B cell (primary cell): ENCODE measurements around the gene CTTN. TPM values are rescaled to one million over a fixed set of nuclear protein-coding genes. Genes with fewer than 3 reads are reported as not detected.

Experiments
- ATAC-seq: fragments of 200-7000 bp; cut with Tn5 transposase; one replicate; pipeline ENCODE4 v1.10.0; 2021; ENCODE audit warnings: low read depth, mild to moderate bottlenecking, moderate number of reproducible peaks, moderate library complexity
- CTCF ChIA-PET: fragments of 350-600 bp; sonication (Branson Sonifier 250); formaldehyde crosslinking; loops from one replicate; lab custom pipeline; 2021; ENCODE audit warnings: antibody characterized with exemption, inconsistent platforms; lab: Charles Lee
- POLR2A ChIA-PET: fragments of 350-600 bp; sonication (Branson Sonifier 250); formaldehyde crosslinking; loops from one replicate; lab custom pipeline; 2021; ENCODE audit warnings: antibody characterized with exemption; lab: Charles Lee
- DNase-seq: peaks from one replicate; pipeline ENCODE4 v3.0.0; 2013
- H2AFZ ChIP-seq: 2 replicates; pipeline ENCODE4 v1.6.1; 2012; ENCODE audit warnings: mild to moderate bottlenecking, low read depth, low read length; ENCODE audit not compliant: insufficient read depth, poor library complexity, severe bottlenecking
- H3K27ac ChIP-seq, 2 donors: 1 replicate in 1 of 2; 2 replicates in 1 of 2; pipeline ENCODE4 v1.5.1; 2012 to 2013; ENCODE audit warnings: low read length in 2 of 2, mild to moderate bottlenecking in 2 of 2, moderate library complexity in 1 of 2
- H3K27me3 ChIP-seq, 4 experiments: fragments of 200-600 bp in 1 of 4; sonication (generic) in 1 of 4; replicated peaks in 1 of 4; 1 replicate in 2 of 4; 2 replicates in 2 of 4; pipeline versions ENCODE4 v1.6.1 to v1.7.0; 2013 to 2016; ENCODE audit warnings: low read length in 3 of 4, mild to moderate bottlenecking in 2 of 4, mixed read lengths in 1 of 4, moderate library complexity in 1 of 4; ENCODE audit not compliant: insufficient read depth in 4 of 4, control insufficient read depth in 3 of 4; ENCODE audit errors: control extremely low read depth in 1 of 4
- H3K36me3 ChIP-seq, 2 experiments: replicated peaks in 1 of 2; 1 replicate in 1 of 2; 2 replicates in 1 of 2; pipeline versions ENCODE4 v1.6.1 to v1.7.1; 2013; ENCODE audit warnings: low read length in 1 of 2; ENCODE audit not compliant: insufficient read depth in 2 of 2, control insufficient read depth in 1 of 2; ENCODE audit errors: control extremely low read depth in 1 of 2, extremely low read depth in 1 of 2
- H3K4me1 ChIP-seq, 2 donors: fragments of 200-600 bp in 1 of 2; sonication (generic) in 1 of 2; 1 replicate in 1 of 2; 2 replicates in 1 of 2; pipeline versions ENCODE4 v1.5.1 to v1.6.1; 2013 to 2017; ENCODE audit warnings: low read length in 2 of 2; ENCODE audit not compliant: control insufficient read depth in 2 of 2, insufficient read depth in 2 of 2
- H3K4me2 ChIP-seq: replicated peaks from 2 replicates; pipeline ENCODE3; 2012; ENCODE audit warnings: mild to moderate bottlenecking, low read depth, low read length; ENCODE audit not compliant: poor library complexity, severe bottlenecking
- H3K4me3 ChIP-seq, 5 experiments: fragments of 200-600 bp in 1 of 5; sonication (generic) in 1 of 5; 1 replicate in 3 of 5; 2 replicates in 2 of 5; pipeline versions ENCODE4 v1.5.1 to v1.7.0; 2011 to 2016; ENCODE audit warnings: low read length in 4 of 5, mild to moderate bottlenecking in 4 of 5, low read depth in 2 of 5, control low read depth in 1 of 5, moderate library complexity in 1 of 5; ENCODE audit not compliant: insufficient read depth in 1 of 5; ENCODE audit errors: control extremely low read depth in 1 of 5, extremely low read depth in 1 of 5
- H3K79me2 ChIP-seq: fragments of 200-600 bp; sonication (generic); one replicate; pipeline ENCODE4 v1.6.0; 2016; ENCODE audit warnings: low read length; ENCODE audit not compliant: control insufficient read depth, insufficient read depth
- H3K9ac ChIP-seq: fragments of 200-600 bp; sonication (generic); 2 replicates; pipeline ENCODE4 v1.6.1; 2017; ENCODE audit warnings: mild to moderate bottlenecking, low read length, moderate library complexity
- H3K9me3 ChIP-seq, 3 donors: one replicate each; pipeline versions ENCODE4 v1.6.1 to v1.7.1; 2013; ENCODE audit warnings: low read length in 2 of 3; ENCODE audit not compliant: control insufficient read depth in 2 of 3, insufficient read depth in 1 of 3; ENCODE audit errors: control extremely low read depth in 1 of 3
- H4K20me1 ChIP-seq: 2 replicates; pipeline ENCODE4 v1.6.0; 2012; ENCODE audit warnings: mild to moderate bottlenecking, low read length; ENCODE audit not compliant: insufficient read depth, control insufficient read depth, poor library complexity, severe bottlenecking
- H3K27ac Mint-ChIP-seq: one replicate; pipeline ENCODE4 v1.8.0; 2021; ENCODE audit warnings: mixed read lengths
- H3K27me3 Mint-ChIP-seq: one replicate; pipeline ENCODE4 v1.8.0; 2021; ENCODE audit warnings: mixed read lengths
- H3K4me1 Mint-ChIP-seq: one replicate; pipeline ENCODE4 v1.8.0; 2021; ENCODE audit warnings: mixed read lengths
- H3K4me3 Mint-ChIP-seq: one replicate; pipeline ENCODE4 v1.8.0; 2021; ENCODE audit warnings: mixed read lengths
- H3K9me3 Mint-ChIP-seq: one replicate; pipeline ENCODE4 v1.8.0; 2022; ENCODE audit warnings: mixed read lengths; ENCODE audit not compliant: insufficient read depth
- EZH2 ChIP-seq: IDR thresholded peaks from 2 replicates; pipeline ENCODE4 v1.6.1; 2012; ENCODE audit warnings: borderline replicate concordance, low read depth, mild to moderate bottlenecking, moderate library complexity, low read length; ENCODE audit not compliant: insufficient read depth, poor library complexity, severe bottlenecking
- WGBS: methylation state at CpG from one replicate; pipeline ENCODE4 v1.1.5; 2013; ENCODE audit warnings: missing lambda C conversion rate; ENCODE audit not compliant: insufficient coverage; 5-methylcytosine and 5-hydroxymethylcytosine counted together
- intact Hi-C: fragments of 100-400 bp; cut with micrococcal nuclease; formaldehyde crosslinking; loops from one replicate; pipeline ENCODE4 v1.10.0; 2022
- polyA plus RNA-seq: library from polyadenylated mRNA; depleted of rRNA; stranded (reverse); fragments of >200 nt; gene quantifications from 2 replicates; pipeline ENCODE4 v1.2.3, GENCODE V29; 2012
- total RNA-seq, 2 donors: library from RNA; stranded (reverse); fragments of 120-200 nt in 1 of 2; gene quantifications; 1 replicate in 1 of 2; 2 replicates in 1 of 2; pipeline versions ENCODE4 v1.2.3 to v1.2.4, GENCODE V29; 2013 to 2022
- TF ChIP-seq, protein P1 (sequence below): fragments of 200-600 bp; IDR thresholded peaks from one replicate; pipeline ENCODE4 v1.8.0; 2022; ENCODE audit warnings: antibody characterized with exemption, mild to moderate bottlenecking

CTTN gene
- total and polyA plus RNA-seq, 2 donors (not counting 1 experiment from before 2014, with no cell fraction given), result 0.34 TPM; not detected in 1

- Histone ChIP-seq H3K4me3 (no peak overlapping the region), H3K4me1 (peaks cover 0 to 8% of the 10 kb centered on the region in 2 donors), H2AFZ (no peak overlapping the region), H4K20me1 (no peaks in the 10 kb centered on the region), H3K36me3 (no peaks in the 10 kb centered on the region), H3K27me3 (peaks cover 0 to 7% (median 0%) of the 10 kb centered on the region in 4 experiments), H3K27ac (no peak overlapping the region), H3K79me2 (no peaks in the 10 kb centered on the region), H3K9me3 (no peaks in the 10 kb centered on the region), H3K4me2 (no peak overlapping the region), H3K9ac (no peak overlapping the region)
- ChIA-PET POLR2A (no interaction called here), CTCF (interaction anchor here (0.8 to 1.1 kb wide), 2 partner anchors 9 to 561 kb away, joined by 3 read pairs; no protein-coding TSS in a partner anchor)
- ATAC-seq (no peak), DNase-seq (peak; percentile 32)
- TF ChIP-seq EZH2, result no peak
- TF ChIP-seq, protein P1, sequence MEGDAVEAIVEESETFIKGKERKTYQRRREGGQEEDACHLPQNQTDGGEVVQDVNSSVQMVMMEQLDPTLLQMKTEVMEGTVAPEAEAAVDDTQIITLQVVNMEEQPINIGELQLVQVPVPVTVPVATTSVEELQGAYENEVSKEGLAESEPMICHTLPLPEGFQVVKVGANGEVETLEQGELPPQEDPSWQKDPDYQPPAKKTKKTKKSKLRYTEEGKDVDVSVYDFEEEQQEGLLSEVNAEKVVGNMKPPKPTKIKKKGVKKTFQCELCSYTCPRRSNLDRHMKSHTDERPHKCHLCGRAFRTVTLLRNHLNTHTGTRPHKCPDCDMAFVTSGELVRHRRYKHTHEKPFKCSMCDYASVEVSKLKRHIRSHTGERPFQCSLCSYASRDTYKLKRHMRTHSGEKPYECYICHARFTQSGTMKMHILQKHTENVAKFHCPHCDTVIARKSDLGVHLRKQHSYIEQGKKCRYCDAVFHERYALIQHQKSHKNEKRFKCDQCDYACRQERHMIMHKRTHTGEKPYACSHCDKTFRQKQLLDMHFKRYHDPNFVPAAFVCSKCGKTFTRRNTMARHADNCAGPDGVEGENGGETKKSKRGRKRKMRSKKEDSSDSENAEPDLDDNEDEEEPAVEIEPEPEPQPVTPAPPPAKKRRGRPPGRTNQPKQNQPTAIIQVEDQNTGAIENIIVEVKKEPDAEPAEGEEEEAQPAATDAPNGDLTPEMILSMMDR, result no peak
- Mint-ChIP-seq H3K9me3 (no peaks in the 10 kb centered on the region), H3K4me3 (no peak overlapping the region), H3K27me3 (peaks cover 18% of the 10 kb centered on the region), H3K4me1 (peaks cover 11% of the 10 kb centered on the region), H3K27ac (no peak overlapping the region)
- intact Hi-C loops, result no loop called here
- no CpG with 5 or more reads among the region's 7 CpGs for WGBS
Measured at GRCh38 chr11:70471254-70471653, 72.9 kb downstream of the CTTN start.

DNA sequence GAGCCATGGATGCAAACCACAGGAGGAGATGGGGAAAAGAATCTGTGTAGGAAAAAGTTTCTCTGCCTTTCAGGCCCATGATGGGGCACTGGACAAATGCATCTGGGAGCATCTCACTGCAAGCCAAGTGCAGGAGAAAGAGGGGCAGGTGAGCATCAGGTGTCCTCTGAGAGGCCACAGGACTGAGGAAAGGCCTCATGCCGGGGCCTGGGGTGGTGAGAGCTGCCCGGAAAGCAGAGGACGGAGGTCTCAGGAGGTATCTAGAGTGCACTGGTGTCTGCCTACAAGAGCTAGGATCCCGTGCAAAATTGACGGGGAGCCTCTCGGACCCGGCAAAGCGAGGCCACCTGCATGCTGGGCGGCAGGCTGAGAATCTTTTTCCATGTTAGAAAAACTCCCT is 73.9 kb downstream of the CTTN start:
- Mint-ChIP-seq H3K27me3 (peaks cover 18% of the 10 kb centered on the region), H3K4me1 (peaks cover 11% of the 10 kb centered on the region), H3K4me3 (no peak overlapping the region), H3K27ac (no peak overlapping the region), H3K9me3 (no peaks in the 10 kb centered on the region)
- H3K4me1 ChIP-seq, result peaks cover 0 to 6% of the 10 kb centered on the region in 2 donors
- TF ChIP-seq, protein P1, result no peak
- TF ChIP-seq EZH2, result no peak
- intact Hi-C loops, result no loop called here
- no peak overlapping the region for H3K4me2 ChIP-seq
- H3K79me2 ChIP-seq, result no peaks in the 10 kb centered on the region
- H3K4me3 ChIP-seq, result no peak overlapping the region
- ATAC-seq (no peak), DNase-seq (no peak)
- H3K27ac ChIP-seq, result no peak overlapping the region
- no peaks in the 10 kb centered on the region for H3K27me3 ChIP-seq
- H2AFZ ChIP-seq, result no peak overlapping the region
- ChIA-PET POLR2A (no interaction called here), CTCF (no interaction called here)
- no peaks in the 10 kb centered on the region for H3K36me3 ChIP-seq
- 91% methylated on average over 5 of the region's 9 CpGs for WGBS
- no peak overlapping the region for H3K9ac ChIP-seq
- H3K9me3 ChIP-seq, result no peaks in the 10 kb centered on the region
- no peaks in the 10 kb centered on the region for H4K20me1 ChIP-seq
